ENCODE results near the gene POU6F2. TPM values are rescaled to one million over a fixed set of nuclear protein-coding genes. Genes with fewer than 3 reads are reported as not detected.

The POU6F2 gene
- total and polyA plus RNA-seq, 2 experiments from 2014 or later = 7.2 to 7.3 TPM

- TF ChIP-seq ZNF462 (CRISPR knock-in tag; IDR thresholded peaks at IDR 0.05) (no peak), JUNB (IDR thresholded peaks at IDR 0.05; ENCODE audit: unreplicated experiment) (no peak), POLR2AphosphoS5 (IDR thresholded peaks at IDR 0.05; ENCODE audit: low read depth) (no peak), CREB1 (CRISPR knock-in tag; IDR thresholded peaks at IDR 0.05; ENCODE audit: low read depth) (no peak), EZH2 (IDR thresholded peaks at IDR 0.05; ENCODE audit: low read depth, unreplicated experiment) (no peak), REST (IDR thresholded peaks at IDR 0.05; ENCODE audit: unreplicated experiment) (no peak), CTCF (conservative IDR thresholded peaks at IDR 0.05; ENCODE audit: low read depth in 2 of 2) (no peak), ZNF114 (CRISPR knock-in tag; IDR thresholded peaks at IDR 0.05) (no peak), STAT1 (IDR thresholded peaks at IDR 0.05; ENCODE audit: unreplicated experiment) (no peak)
These were observed 73.6 kb downstream of the POU6F2 start (continued) for GRCh38 chr7:39051279-39051678.

All from GM23338 (cell line).